Keratinocyte (primary cell): Measurements from ENCODE around the gene PCNT. TPM values are rescaled to one million over a fixed set of nuclear protein-coding genes. Genes with fewer than 3 reads are reported as not detected.

ENCODE experiments used
- DNase-seq: peaks from one replicate; pipeline ENCODE4 v3.0.0-alpha.2; 2011; ENCODE audit warnings: low read depth, missing footprints, low spot score
- FAIRE-seq: peaks from 2 replicates; lab custom pipeline; 2011; peaks lifted over from hg19 to GRCh38; lab: Jason Lieb, UNC
- H2AFZ ChIP-seq: 2 replicates; pipeline ENCODE4 v1.6.0; 2012; ENCODE audit warnings: low read length, control low read depth, inconsistent platforms; ENCODE audit not compliant: control insufficient read depth
- H3K27ac ChIP-seq: 2 replicates; pipeline ENCODE4 v1.5.1; 2011; ENCODE audit warnings: low read length; ENCODE audit not compliant: control insufficient read depth, insufficient read depth
- H3K27me3 ChIP-seq: 3 replicates; pipeline ENCODE4 v1.6.0; 2011; ENCODE audit warnings: low read length; ENCODE audit not compliant: control insufficient read depth, insufficient read depth; ENCODE audit errors: extremely low read depth
- H3K36me3 ChIP-seq, 2 experiments: 2 replicates in 1 of 2; 3 replicates in 1 of 2; pipeline ENCODE4 v1.5.1; 2011; ENCODE audit warnings: low read length in 2 of 2, mild to moderate bottlenecking in 1 of 2; ENCODE audit not compliant: control insufficient read depth in 2 of 2, insufficient read depth in 2 of 2; ENCODE audit errors: extremely low read depth in 1 of 2
- H3K4me1 ChIP-seq: 3 replicates; pipeline ENCODE4 v1.5.1; 2011; ENCODE audit warnings: low read length; ENCODE audit not compliant: control insufficient read depth, insufficient read depth; ENCODE audit errors: extremely low read depth
- H3K4me2 ChIP-seq: 3 replicates; pipeline ENCODE4 v1.6.0; 2011; ENCODE audit warnings: low read depth, low read length; ENCODE audit not compliant: control insufficient read depth, insufficient read depth; ENCODE audit errors: extremely low read depth
- H3K4me3 ChIP-seq, 3 experiments: fragments of 200-600 bp in 1 of 3; sonication (generic) in 1 of 3; 2 replicates in 2 of 3; 3 replicates in 1 of 3; pipeline ENCODE4 v1.5.1; 2011 to 2016; ENCODE audit warnings: low read length in 3 of 3, mild to moderate bottlenecking in 3 of 3, control low read depth in 2 of 3, inconsistent platforms in 1 of 3, low read depth in 1 of 3, mixed read lengths in 1 of 3, mixed run types in 1 of 3, moderate library complexity in 1 of 3; ENCODE audit not compliant: control insufficient read depth in 2 of 3, insufficient read depth in 2 of 3; ENCODE audit errors: extremely low read depth in 1 of 3
- H3K79me2 ChIP-seq: 2 replicates; pipeline ENCODE4 v1.6.0; 2012; ENCODE audit warnings: low read length; ENCODE audit not compliant: control insufficient read depth, insufficient read depth
- H3K9ac ChIP-seq: 3 replicates; pipeline ENCODE4 v1.6.0; 2011; ENCODE audit warnings: low read length; ENCODE audit not compliant: control insufficient read depth, insufficient read depth; ENCODE audit errors: extremely low read depth
- H3K9me1 ChIP-seq: 3 replicates; pipeline ENCODE4 v1.6.0; 2011; ENCODE audit warnings: low read length; ENCODE audit not compliant: control insufficient read depth, insufficient read depth; ENCODE audit errors: extremely low read depth
- H3K9me3 ChIP-seq: 2 replicates; pipeline ENCODE4 v1.5.1; 2012; ENCODE audit warnings: low read depth, low read length; ENCODE audit not compliant: control insufficient read depth
- H4K20me1 ChIP-seq: 3 replicates; pipeline ENCODE4 v1.6.0; 2011; ENCODE audit warnings: low read length; ENCODE audit not compliant: control insufficient read depth, insufficient read depth; ENCODE audit errors: extremely low read depth
- EZH2 ChIP-seq: IDR thresholded peaks from one replicate; pipeline ENCODE4 v1.6.1; 2012; ENCODE audit warnings: inconsistent platforms, mild to moderate bottlenecking, low read length, moderate library complexity
- dilution Hi-C: fragments of 300-500 bp; cut with MboI; formaldehyde crosslinking; loops from one replicate; pipeline ENCODE4 v1.7.0; 2020; ENCODE audit warnings: low sequenced_read_pairs; ENCODE audit not compliant: extremely low pct_ligation_motif_present
- polyA plus RNA-seq, 5 experiments: library from polyadenylated mRNA; depleted of rRNA in 3 of 5; stranded (reverse) in 3 of 5; stranded (forward) in 1 of 5; unstranded in 1 of 5; fragments of >200 nt; gene quantifications; 1 replicate in 1 of 5; 2 replicates in 3 of 5; 3 replicates in 1 of 5; pipeline versions ENCODE4 v1.2.1 to v1.2.3, GENCODE V29; 2011 to 2012; ENCODE audit warnings: missing spikeins in 2 of 5, low read depth in 1 of 5, low replicate concordance in 1 of 5
- TF ChIP-seq, protein P1 (sequence below), 3 experiments: IDR thresholded peaks in 1 of 3; conservative IDR thresholded peaks in 1 of 3; optimal IDR thresholded peaks in 1 of 3; 2 replicates in 2 of 3; 3 replicates in 1 of 3; pipeline versions ENCODE3 to v1.5.1; 2011; ENCODE audit warnings: low read length in 3 of 3, mild to moderate bottlenecking in 3 of 3, moderate library complexity in 2 of 3, control low read depth in 1 of 3, inconsistent platforms in 1 of 3; ENCODE audit not compliant: insufficient read depth in 2 of 3; ENCODE audit errors: extremely low read depth in 1 of 3

The PCNT gene
- polyA plus RNA-seq, 1 donor (not counting 4 experiments of a cell fraction or from before 2014, with no cell fraction given) = 9.8 TPM

- H3K4me3 ChIP-seq = no peak overlapping the region
- DNase-seq = no peak
- H3K9me3 ChIP-seq = no peaks in the 10 kb centered on the region
- no peak overlapping the region for H2AFZ ChIP-seq
- H3K79me2 ChIP-seq = peaks cover 7% of the 10 kb centered on the region
- H3K27ac ChIP-seq = no peak overlapping the region
- H3K9ac ChIP-seq = no peak overlapping the region
- H3K36me3 ChIP-seq = peaks cover 43% of the 10 kb centered on the region in 2 experiments
- H3K4me1 ChIP-seq = no peaks in the 10 kb centered on the region
- H4K20me1 ChIP-seq = no peaks in the 10 kb centered on the region
- H3K9me1 ChIP-seq = no peaks in the 10 kb centered on the region
- no peak for TF ChIP-seq EZH2
- TF ChIP-seq, protein P1, sequence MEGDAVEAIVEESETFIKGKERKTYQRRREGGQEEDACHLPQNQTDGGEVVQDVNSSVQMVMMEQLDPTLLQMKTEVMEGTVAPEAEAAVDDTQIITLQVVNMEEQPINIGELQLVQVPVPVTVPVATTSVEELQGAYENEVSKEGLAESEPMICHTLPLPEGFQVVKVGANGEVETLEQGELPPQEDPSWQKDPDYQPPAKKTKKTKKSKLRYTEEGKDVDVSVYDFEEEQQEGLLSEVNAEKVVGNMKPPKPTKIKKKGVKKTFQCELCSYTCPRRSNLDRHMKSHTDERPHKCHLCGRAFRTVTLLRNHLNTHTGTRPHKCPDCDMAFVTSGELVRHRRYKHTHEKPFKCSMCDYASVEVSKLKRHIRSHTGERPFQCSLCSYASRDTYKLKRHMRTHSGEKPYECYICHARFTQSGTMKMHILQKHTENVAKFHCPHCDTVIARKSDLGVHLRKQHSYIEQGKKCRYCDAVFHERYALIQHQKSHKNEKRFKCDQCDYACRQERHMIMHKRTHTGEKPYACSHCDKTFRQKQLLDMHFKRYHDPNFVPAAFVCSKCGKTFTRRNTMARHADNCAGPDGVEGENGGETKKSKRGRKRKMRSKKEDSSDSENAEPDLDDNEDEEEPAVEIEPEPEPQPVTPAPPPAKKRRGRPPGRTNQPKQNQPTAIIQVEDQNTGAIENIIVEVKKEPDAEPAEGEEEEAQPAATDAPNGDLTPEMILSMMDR (optimal IDR thresholded peaks at IDR 0.05 in 1 of 3, IDR thresholded peaks at IDR 0.05 in 1 of 3, conservative IDR thresholded peaks at IDR 0.05 in 1 of 3; ENCODE audit: extremely low read depth in 1 of 3, insufficient read depth in 2 of 3, low read length in 3 of 3) = no peak
- no peaks in the 10 kb centered on the region for H3K27me3 ChIP-seq
- FAIRE-seq = no peak
- dilution Hi-C loops = no loop called here
- no peak overlapping the region for H3K4me2 ChIP-seq
Measured at GRCh38 chr21:46274797-46275390, 49.1 kb upstream of the PCNT start.

- H3K27ac ChIP-seq = no peak overlapping the region
- H3K9me3 ChIP-seq = no peaks in the 10 kb centered on the region
- FAIRE-seq = no peak
- peaks cover 15 to 30% of the 10 kb centered on the region in 2 experiments for H3K36me3 ChIP-seq
- H2AFZ ChIP-seq = no peak overlapping the region
- peaks cover 21% of the 10 kb centered on the region for H3K4me1 ChIP-seq
- H4K20me1 ChIP-seq = no peaks in the 10 kb centered on the region
- H3K9ac ChIP-seq = no peak overlapping the region
- no peak for DNase-seq
- no peaks in the 10 kb centered on the region for H3K27me3 ChIP-seq
- peaks cover 62% of the 10 kb centered on the region for H3K79me2 ChIP-seq
- no peak overlapping the region for H3K4me3 ChIP-seq
- H3K4me2 ChIP-seq = no peak overlapping the region
- TF ChIP-seq, protein P1 (optimal IDR thresholded peaks at IDR 0.05 in 1 of 3, IDR thresholded peaks at IDR 0.05 in 1 of 3, conservative IDR thresholded peaks at IDR 0.05 in 1 of 3; ENCODE audit: extremely low read depth in 1 of 3, insufficient read depth in 2 of 3, low read length in 3 of 3) = no peak
- TF ChIP-seq EZH2 = no peak
- no peaks in the 10 kb centered on the region for H3K9me1 ChIP-seq
- dilution Hi-C loops = no loop called here
Measured at GRCh38 chr21:46284077-46284644, 39.8 kb upstream of the PCNT start.
